ENCODE measurements around the gene DGKI. TPM values are rescaled to one million over a fixed set of nuclear protein-coding genes. Genes with fewer than 3 reads are reported as not detected.

Gene DGKI
- polyA plus RNA-seq, 2 of the 4 experiments (the other 2 are of a cell fraction): 0.05 to 0.08 TPM

GRCh38 chr7:137484326-137484725, 362.4 kb downstream of the DGKI start:
- CTCF ChIA-PET: no interaction called here
- TF ChIP-seq PBX3 (IDR thresholded peaks at IDR 0.05) (no peak), EP300 (IDR thresholded peaks at IDR 0.05) (no peak), RFX5 (IDR thresholded peaks at IDR 0.05) (no peak), FOSL2 (IDR thresholded peaks at IDR 0.05) (no peak), FOSL2 (CRISPR knock-in tag; IDR thresholded peaks at IDR 0.05) (no peak)
- H3K4me3 ChIP-seq: no peak overlapping the region

GRCh38 chr7:137482466-137482865, 364.3 kb downstream of the DGKI start:
- Histone ChIP-seq H3K9me3 (no peaks in the 10 kb centered on the region), H3K4me2 (no peak overlapping the region), H3K27ac (no peak overlapping the region), H3K4me1 (no peaks in the 10 kb centered on the region), H3K4me3 (no peak overlapping the region)
- FAIRE-seq: no peak
- WGBS (ENCODE audit: missing lambda C conversion rate): 25% methylated on average over 4 of the region's 4 CpGs
- ChIA-PET CTCF (no interaction called here), POLR2A (no interaction called here)
- no peak for ATAC-seq
- TF ChIP-seq EHF (CRISPR knock-in tag; IDR thresholded peaks at IDR 0.05): no peak
- TF ChIP-seq, protein P1, sequence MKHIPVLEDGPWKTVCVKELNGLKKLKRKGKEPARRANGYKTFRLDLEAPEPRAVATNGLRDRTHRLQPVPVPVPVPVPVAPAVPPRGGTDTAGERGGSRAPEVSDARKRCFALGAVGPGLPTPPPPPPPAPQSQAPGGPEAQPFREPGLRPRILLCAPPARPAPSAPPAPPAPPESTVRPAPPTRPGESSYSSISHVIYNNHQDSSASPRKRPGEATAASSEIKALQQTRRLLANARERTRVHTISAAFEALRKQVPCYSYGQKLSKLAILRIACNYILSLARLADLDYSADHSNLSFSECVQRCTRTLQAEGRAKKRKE (CRISPR knock-in tag; IDR thresholded peaks at IDR 0.05; ENCODE audit: low read depth): no peak
- TF ChIP-seq TFCP2L1 (CRISPR knock-in tag; IDR thresholded peaks at IDR 0.05): no peak
- no peak for TF ChIP-seq HMGXB4 (CRISPR knock-in tag; IDR thresholded peaks at IDR 0.05; ENCODE audit: borderline replicate concordance)
- TF ChIP-seq CHD4 (IDR thresholded peaks at IDR 0.05; ENCODE audit: borderline replicate concordance): no peak
- no peak for TF ChIP-seq PHF8 (IDR thresholded peaks at IDR 0.05; ENCODE audit: borderline replicate concordance, low read depth)
- TF ChIP-seq CBX8 (IDR thresholded peaks at IDR 0.05): no peak
- TF ChIP-seq ZSCAN20 (CRISPR knock-in tag; IDR thresholded peaks at IDR 0.05): no peak
- TF ChIP-seq HOXA7 (CRISPR knock-in tag; IDR thresholded peaks at IDR 0.05): no peak
- TF ChIP-seq REST (IDR thresholded peaks at IDR 0.05): no peak
- no peak for TF ChIP-seq EP300 (IDR thresholded peaks at IDR 0.05)
- TF ChIP-seq RFX5 (IDR thresholded peaks at IDR 0.05): no peak
- TF ChIP-seq HOXB13 (CRISPR knock-in tag; IDR thresholded peaks at IDR 0.05; ENCODE audit: low read depth): no peak
- TF ChIP-seq, protein P2, sequence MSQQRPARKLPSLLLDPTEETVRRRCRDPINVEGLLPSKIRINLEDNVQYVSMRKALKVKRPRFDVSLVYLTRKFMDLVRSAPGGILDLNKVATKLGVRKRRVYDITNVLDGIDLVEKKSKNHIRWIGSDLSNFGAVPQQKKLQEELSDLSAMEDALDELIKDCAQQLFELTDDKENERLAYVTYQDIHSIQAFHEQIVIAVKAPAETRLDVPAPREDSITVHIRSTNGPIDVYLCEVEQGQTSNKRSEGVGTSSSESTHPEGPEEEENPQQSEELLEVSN (IDR thresholded peaks at IDR 0.05; ENCODE audit: borderline replicate concordance, low read depth): no peak
- TF ChIP-seq MAX (IDR thresholded peaks at IDR 0.05): no peak
- no peak for TF ChIP-seq FOSB (CRISPR knock-in tag; IDR thresholded peaks at IDR 0.05)
- TF ChIP-seq NFE2L2 (conservative IDR thresholded peaks at IDR 0.05; ENCODE audit: low read length): no peak
- no peak for DNase-seq (ENCODE audit: low read depth in 1 of 2, low spot score in 1 of 2)

More at GRCh38 chr7:137484326-137484725, 362.4 kb downstream of the DGKI start:
- no peaks in the 10 kb centered on the region for H3K9me3 ChIP-seq
- ATAC-seq (no peak), DNase-seq (ENCODE audit: low read depth in 1 of 2, low spot score in 1 of 2) (no peak), FAIRE-seq (no peak)
- no peak overlapping the region for H3K27ac ChIP-seq
- WGBS (ENCODE audit: missing lambda C conversion rate): 6% methylated on average over 1 of the region's 1 CpG
- H3K4me1 ChIP-seq: no peaks in the 10 kb centered on the region
- POLR2A ChIA-PET: no interaction called here
- H3K4me2 ChIP-seq: no peak overlapping the region
